HG03354 (cell line): Measurements from ENCODE around the gene NDRG3.
A peak's percentile ranks its signal among the peaks of the same experiment; 100 is the strongest.
"Not testable (repeated sequence)": the region's sequence is repeated elsewhere in the genome, so short reads cannot be mapped to it uniquely, and the experiment has no call there.

Experiments
- ATAC-seq: cut with Tn5 transposase; IDR thresholded peaks from one replicate; pipeline ENCODE4 v1.9.1; 2021; ENCODE audit warnings: mild to moderate bottlenecking; ENCODE audit not compliant: unreplicated experiment, poor library complexity, severe bottlenecking

NDRG3 gene

DNA sequence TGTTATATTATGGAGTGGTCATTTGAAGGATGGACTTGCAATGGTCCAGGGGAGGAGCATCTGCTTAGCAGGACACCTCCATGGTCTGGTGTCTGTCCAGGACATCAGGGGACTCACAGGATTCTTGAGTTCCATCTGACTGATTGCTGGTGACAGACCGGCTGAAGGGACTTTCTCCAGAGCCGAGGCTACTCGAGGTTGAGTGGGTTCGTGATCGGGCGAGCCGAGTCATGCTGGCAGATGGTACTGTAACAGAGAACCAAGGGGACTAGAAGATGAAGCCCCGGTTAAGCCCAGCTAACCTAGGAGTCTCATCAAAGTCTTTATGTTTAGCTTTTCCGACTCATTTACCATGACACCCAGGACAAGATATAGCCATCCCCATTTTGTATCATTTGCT lies 92.4 kb downstream of the NDRG3 start:
- ATAC-seq = no peak

DNA sequence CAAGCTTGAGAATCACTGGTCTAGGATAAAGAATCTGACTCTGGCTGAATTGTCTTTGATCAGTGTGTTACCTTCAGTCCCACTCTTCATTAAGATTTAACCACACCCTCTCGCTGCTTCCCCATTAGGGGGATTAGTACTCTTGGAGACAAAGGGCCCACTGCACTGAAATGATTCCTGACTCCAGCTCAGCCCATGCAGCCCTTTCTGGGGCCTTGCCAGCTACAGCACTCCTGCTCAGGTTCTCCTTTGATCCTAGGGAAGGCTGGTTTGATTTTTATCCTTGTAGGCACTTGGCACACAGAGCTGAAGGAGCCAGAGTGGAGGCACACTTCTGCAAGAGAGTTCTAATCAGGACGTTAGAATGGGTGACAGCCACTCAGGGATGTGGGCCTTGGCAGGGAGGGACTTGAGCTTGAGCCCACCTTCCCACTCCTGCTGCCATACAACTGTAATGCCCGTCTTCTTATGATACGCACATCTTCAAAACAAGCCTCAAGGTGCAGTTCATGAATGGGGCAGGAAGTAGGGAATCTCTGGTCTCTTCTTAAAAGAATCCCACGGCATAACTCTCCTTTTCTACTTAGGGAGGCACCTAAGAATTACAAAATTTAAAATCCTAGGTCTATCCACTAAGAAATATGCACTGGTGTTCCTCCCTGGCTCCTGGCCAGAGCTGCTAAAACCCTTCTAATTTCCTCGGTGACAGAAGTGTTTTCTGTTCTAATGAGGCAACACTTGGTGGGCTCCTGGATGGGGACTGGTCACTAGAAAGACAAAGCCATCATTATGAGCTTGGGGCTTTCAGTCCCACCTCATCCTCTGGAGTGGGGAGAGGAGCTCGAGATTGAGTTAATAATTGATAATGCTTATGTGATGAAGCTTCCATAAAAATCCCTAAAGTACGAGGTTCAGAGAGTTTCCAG lies 98.4 kb downstream of the NDRG3 start:
- ATAC-seq = no peak

DNA sequence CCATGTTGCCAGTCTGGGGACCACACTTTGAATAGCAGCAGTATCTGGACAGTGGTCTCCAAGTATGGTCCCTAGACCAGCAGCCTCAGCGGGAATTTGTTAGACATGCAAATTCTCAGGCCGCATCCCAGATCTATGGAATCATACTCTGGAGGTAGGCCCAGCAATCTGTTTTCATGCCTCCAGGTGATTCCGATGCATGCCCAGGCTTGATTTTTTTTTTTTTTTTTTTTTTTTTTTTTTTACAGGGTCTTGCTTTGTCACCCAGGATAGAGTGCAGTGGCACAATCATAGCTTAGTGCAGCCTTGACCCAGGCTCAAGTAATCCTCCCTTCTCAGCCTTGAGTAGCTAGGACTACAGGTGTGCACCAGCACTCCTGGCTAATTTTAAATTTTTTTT lies 99.2 kb downstream of the NDRG3 start:
- no peak for ATAC-seq

DNA sequence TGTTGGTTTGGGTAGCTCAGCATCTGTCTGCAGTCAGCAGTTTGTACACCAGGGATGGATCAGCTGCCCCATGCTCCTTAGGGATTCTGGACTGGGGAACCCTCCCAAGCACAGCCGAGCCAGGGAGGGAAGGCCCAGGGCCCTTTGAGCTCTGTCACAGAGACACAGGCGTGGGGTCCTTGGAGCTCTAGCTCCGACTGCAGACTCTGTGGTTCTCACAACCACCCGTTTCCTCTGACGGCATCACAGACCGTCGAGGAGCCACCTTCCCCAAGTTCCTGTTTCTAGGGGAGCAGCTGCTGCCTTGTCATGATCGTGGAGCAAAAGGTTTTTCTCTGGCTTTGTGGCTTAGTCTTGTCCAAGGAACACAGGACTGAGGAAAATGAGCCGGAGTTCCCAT lies 99.9 kb downstream of the NDRG3 start, which contains the start of gene SLA2:
Gene SLA2 (minus strand): TSS at position 199 of the 400 bp plus-strand sequence. CDS start 4,861 bp downstream, outside the sequence.
- ATAC-seq = no peak

DNA sequence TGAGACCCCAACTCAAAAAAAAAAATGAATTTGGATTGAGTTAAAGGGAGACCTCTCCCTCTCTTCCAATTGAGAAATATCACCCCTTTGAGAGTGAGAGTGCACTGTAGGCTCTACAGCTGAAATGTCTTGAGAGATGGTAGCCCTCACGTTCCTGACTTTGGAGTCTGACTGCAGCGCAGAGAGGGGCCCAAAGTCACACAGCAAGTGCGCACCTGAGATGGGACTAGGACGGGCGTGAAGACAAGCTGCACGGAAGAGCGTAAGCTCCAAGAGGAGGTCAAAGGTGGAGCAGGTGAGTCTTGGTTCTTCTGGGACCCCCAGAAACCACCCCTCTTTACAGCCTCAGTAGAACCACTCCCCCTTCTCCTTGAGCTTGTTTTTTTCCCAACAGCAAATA lies 100.5 kb downstream of the NDRG3 start:
- ATAC-seq = no peak

DNA sequence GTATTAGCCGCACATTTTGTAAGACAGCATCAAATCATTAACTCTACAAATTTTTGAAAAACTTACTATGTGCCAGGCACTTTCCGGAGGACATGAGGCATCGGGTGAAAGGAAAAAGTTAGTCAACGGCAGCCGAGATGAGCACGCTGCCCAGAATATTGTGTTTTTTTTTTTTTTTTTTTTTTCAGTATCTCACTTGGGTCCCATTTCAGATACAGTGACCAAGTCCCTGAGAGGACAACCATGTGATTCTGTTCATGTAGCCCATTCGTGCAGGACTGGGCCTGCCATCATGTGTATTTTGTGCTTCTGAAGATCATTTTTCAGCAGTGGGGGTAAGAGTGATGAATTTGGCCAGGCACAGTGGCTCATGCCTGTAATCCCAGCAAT lies 101.2 kb downstream of the NDRG3 start:
- ATAC-seq = no peak

DNA sequence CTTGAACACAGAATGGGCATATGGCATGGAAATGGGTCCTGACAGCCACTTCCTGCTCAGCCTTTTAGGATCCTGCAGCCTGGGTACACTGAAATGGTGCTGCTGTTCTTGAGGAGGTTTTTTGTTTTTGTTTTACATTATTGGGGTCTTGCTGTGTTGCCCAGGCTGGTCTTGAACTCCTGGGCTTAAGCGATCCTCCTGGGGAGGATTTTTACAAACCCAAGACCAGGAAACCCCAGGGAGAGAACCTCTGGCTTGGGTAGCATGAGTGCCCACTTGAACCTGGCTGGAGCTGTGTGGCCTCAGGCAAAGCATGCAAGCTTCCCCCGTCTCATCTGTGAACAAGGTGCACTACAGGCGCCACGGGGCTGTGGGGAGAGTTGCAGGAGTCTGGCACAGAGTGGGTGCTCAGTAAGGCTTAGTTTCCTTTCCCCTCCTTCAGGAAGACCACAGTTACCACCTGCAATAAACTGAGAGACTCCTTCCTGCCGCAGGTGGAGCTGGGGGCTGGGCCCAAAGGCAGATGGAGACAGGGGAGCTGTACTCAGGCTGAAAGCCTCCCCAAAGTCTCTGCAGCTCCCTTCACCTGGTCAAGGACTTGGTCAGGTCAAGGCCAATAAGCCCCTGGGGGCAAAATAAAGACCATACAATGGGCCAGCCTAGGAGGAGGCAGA lies 101.7 kb downstream of the NDRG3 start:
- ATAC-seq = no peak

DNA sequence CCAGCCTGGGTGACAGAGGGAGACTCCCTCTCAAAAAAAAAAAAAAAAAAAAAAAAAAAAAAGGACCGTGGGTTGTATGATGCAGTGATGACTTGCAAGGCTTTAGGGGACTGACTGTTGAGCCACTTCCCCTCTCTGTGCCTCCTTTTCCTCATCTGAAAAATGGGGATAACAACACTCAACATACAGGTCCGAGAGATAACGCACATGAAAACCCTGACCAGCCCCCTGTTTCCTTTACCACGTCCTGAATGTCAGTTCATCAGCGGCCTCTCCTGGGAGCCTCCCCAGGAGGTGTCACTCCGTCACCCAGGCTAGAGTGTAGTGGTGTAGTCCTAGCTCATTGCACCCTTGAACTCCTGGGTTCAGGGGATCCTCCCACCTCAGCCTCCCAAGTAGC lies 103.8 kb downstream of the NDRG3 start:
- ATAC-seq = no peak

DNA sequence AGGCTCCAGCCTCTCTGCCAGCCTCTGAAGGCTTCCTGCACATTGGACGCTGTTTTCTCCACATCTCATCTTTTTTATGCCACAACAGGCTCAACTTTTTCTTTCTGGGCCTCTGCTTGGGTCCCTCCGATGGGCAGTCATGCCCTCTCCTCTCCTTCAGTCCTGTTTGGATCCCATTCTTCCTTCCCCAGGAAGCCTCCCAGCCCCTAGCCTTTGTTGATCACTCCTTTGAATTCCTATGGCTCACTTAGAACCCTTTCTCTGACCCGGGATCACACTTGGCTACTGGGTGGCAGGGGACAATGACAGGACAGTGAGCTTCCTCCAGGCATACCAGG lies 104.4 kb downstream of the NDRG3 start:
- no peak for ATAC-seq

DNA sequence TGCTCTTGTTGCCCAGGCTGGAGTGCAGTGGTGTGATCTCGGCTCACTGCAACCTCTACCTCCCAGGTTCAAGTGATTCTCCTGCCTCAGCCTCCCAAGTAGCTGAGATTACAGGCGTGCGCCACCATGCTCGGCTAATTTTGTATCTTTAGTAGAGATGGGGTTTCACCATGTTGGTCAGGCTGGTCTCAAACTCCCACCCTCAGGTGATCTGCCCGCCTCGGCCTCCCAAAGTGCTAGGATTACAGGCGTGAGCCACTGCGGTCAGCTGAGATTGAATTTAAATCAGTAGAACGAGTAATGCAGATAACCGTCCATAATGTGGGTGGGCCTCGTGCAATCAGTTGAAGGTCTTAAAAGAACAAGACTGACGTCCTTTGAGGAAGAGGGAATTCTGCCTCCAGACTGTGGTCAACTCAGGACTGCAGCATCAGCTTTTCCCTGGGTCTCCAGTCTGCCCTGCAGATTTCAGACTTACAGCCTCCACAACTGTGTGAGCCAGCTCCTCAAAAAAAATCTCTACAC lies 107.0 kb downstream of the NDRG3 start:
- ATAC-seq = not testable (repeated sequence)

DNA sequence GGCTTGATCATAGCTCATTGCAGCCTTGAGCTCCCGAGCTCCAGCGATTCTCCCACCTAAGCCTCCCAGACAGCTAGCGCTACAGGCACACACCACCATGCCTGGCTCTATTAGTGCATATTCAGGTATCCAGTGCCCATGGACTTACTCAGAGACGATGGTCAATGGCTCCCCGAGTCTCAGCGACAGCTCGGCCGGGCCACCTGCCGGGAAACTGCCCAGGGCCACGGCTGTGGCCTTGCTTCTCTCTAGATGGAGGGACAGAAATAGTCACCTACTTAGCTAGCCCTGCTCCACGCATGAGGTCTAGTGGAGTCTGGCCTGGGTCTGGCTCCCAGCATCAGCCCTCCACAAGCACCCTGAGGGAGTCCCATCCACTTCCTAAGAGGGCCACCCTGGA lies 111.5 kb downstream of the NDRG3 start:
- ATAC-seq = no peak

DNA sequence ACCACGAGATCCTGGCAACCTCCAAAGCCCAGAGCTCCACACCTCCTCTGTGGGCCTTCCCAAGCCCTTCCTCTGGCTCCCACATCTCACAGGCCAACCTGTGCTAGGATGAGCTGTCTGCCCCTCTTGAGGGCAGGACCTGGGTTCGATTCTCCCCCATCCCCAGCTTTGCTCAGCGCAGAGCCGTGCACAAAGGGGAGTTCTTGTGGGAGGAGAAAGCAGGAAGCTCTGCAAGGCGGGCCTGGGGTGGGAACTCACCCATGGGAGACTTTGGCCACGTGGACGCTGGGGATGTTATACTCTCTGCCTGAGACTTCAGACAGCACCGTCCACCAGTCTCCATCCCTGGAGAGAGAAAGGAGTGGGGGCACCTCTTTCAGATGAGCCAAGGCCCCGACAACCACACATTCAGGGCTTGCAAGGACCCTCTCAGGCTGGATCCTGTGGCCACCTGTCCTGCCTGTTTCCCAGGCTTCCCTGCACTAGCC lies 112.6 kb downstream of the NDRG3 start:
- ATAC-seq = no peak

DNA sequence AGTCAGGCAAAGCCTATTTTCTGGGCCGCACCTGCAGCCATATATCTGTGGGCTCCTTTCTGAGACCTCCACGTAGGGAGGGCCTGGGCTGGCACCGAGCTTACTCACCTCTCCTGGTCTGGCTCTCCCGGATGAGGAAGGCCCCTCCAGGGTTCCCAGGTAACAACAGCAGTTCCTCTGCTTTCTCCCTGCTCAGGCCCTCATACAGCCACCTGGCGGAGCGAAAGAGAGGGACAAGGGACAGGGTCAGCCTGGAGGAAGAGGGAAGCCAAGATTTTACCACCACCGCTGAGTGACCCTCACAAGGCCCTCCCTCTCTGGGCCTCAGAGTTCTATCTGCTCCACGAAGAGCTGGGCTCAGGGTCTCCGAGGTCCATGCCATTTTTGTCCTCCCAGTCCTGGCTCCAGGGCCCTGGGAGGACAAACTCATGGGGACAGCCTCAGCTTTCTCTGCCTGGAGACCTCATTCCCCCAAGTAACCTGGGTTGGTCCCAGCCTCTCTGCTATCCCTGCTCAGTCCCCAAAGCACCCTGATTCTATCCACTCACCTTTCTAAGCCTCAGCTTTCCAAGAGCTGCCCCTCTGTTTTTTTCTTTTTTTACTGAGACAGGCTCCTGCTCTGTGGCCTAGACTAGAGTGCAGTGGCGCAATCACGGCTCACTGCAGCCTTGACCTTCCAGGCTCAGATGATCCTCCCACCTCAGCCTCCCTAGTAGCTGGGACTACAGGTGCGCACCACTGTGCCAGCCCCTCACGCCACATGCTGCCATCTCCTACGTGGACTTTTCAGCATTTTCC lies 113.2 kb downstream of the NDRG3 start:
- ATAC-seq = no peak

DNA sequence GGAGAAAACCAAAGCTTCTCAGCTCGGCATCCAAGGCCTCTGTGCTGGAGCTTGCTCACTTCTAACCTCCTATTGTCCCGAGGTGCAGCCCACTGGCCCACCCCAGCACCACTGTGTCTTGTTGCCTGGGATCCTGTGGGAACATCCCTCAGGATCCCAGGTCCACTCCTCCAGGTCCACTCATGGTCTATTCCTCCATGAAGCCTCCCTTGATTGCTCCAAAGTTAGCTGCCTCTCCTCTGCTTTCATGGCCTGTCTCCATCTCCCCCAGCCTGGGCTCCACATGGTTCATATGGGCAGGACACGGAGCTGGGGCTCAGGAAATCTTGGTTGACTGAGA lies 113.8 kb downstream of the NDRG3 start:
- no peak for ATAC-seq

DNA sequence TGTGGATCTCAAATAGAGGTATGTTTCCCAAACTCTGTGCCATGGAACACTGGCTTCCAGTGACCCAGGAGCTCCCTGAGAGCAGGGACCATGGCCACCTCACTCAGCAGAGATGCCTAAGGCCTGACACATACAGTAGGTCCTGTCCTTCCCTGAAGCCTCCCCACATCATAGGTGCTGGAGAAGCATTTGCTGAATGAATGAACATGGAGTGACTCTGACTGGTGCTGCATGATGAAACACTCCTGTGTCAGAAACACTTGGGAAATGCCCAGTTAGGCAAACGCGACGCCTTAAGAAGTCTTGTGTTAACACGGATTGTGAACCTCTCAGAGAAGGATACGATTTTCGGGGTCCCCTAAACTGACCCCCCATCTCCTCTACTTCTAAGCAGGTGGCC lies 114.2 kb downstream of the NDRG3 start:
- no peak for ATAC-seq

DNA sequence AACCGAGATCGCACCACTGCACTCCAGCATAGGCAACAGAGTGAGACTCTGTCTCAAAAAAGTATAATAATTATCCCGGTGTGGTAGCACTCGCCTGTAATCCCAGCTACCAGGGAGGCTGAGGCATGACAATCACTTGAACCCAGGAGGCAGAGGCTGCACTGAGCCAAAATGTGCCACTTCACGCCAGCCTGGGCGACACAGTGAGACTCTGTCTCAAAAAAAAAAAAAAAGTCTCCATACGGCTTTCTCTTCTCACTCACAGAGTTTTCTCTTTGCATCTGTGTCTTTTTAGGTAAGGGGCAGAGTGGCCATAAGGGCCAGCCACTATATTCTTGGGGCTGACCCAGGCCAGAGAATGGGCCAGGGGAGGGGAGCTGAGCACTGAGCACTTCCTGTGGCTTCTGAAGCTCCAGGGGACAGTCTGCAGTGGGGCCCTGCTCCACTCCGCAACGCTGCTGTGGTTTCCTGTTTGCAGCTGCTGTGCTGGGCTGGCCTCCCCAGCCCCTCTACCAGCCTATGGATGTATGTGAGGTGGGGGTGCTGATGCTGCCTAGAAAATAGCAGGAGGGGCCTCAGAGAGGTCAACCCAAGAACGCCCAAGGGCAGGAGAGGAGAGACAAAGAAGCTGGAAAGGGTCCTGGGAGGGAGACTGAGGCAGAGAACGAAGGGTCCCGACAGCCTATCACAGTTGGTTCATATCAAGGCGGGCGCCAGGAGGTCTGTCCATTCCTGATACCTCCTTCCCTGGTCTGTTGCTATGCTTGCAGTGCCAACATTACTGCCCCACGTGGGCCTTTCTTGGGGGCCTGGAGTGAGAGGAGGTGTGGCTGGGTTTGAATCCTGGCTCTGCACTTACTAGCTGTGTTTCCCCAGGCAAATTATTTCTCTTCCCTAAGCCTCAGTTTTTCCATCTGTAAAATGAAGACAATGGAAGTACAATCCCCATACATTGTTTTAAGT lies 115.9 kb downstream of the NDRG3 start:
- peak; percentile 65 for ATAC-seq

DNA sequence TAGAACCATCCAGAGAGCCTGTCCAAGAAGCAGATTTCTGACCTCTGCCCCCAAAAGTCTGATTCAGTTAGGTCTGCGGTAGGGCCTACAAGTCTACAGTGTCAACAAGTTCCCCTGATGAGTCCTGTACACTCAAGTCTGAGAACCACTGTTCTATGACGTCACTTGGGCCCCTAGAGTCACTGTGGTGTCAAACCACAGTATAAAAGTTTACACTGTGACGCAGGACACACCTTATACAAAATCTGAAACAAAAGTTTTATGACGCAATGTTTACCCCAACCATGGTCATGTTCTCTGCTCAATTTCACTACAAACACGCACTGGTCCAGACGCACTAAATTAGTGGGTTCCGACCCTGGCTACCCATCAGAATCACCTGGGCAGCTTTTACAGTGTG lies 117.8 kb downstream of the NDRG3 start:
- ATAC-seq = no peak

DNA sequence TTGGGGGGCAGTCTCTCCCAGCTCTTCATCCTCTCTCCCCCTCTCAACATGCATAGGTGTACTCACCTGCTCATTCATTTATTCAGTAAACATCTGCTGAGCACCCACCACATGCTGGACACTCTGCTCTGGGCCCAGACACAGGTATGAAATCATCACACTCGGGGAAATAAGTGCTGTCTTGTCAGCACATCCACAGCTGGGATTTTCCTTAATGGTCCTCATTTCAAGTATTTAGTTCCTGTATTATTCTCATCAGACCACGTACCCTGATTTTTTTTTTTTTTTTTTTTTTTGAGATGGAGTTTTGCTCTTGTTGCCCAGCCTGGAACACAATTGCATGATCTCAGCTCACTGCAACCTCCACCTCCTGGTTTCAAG lies 121.0 kb downstream of the NDRG3 start:
- ATAC-seq = no peak
